HepG2 (cell line): ENCODE measurements around the gene TBX3. TPM values are rescaled to one million over a fixed set of nuclear protein-coding genes. Genes with fewer than 3 reads are reported as not detected.

ENCODE experiments used
- ARHGAP35 ChIP-seq: sonication (generic); formaldehyde crosslinking; IDR thresholded peaks from 2 replicates; pipeline ENCODE4 v1.9.0; 2022; ENCODE audit warnings: mild to moderate bottlenecking, inconsistent platforms, moderate library complexity, missing genetic modification reagents, borderline replicate concordance
- ATF7-NPFF ChIP-seq: sonication (generic); formaldehyde crosslinking; IDR thresholded peaks from 2 replicates; pipeline ENCODE4 v1.8.1; 2023; ENCODE audit warnings: mild to moderate bottlenecking, low read depth, missing genetic modification reagents, moderate library complexity
- BORCS8-MEF2B ChIP-seq: sonication (generic); formaldehyde crosslinking; IDR thresholded peaks from 2 replicates; pipeline ENCODE4 v1.8.0; 2022; ENCODE audit warnings: mild to moderate bottlenecking, missing genetic modification reagents
- HES4 ChIP-seq: sonication (generic); formaldehyde crosslinking; IDR thresholded peaks from 2 replicates; pipeline ENCODE4 v1.9.0; 2021; ENCODE audit warnings: mild to moderate bottlenecking, missing genetic modification reagents, borderline replicate concordance
- HNRNPK ChIP-seq: fragments of 200-400 bp; formaldehyde crosslinking; IDR thresholded peaks from 2 replicates; pipeline ENCODE4 v1.6.1; 2018; ENCODE audit warnings: low read length, low read depth, moderate library complexity, mild to moderate bottlenecking; ENCODE audit not compliant: poor library complexity, severe bottlenecking
- JUND ChIP-seq: sonication (generic); formaldehyde crosslinking; IDR thresholded peaks from 2 replicates; pipeline ENCODE4 v1.8.0; 2022; ENCODE audit warnings: mild to moderate bottlenecking, missing genetic modification reagents
- MEIS1 ChIP-seq: sonication (generic); formaldehyde crosslinking; IDR thresholded peaks from 2 replicates; pipeline ENCODE4 v1.9.0; 2021; ENCODE audit warnings: mild to moderate bottlenecking, missing genetic modification reagents, moderate library complexity, borderline replicate concordance
- RBM22 ChIP-seq: fragments of 200-400 bp; formaldehyde crosslinking; optimal IDR thresholded peaks from 2 replicates; pipeline ENCODE3; 2017; ENCODE audit warnings: mild to moderate bottlenecking, low read length, moderate library complexity
- RNF2 ChIP-seq: fragments of 450-650 bp; conservative IDR thresholded peaks from 2 replicates; pipeline ENCODE4 v1.6.1; 2016; ENCODE audit warnings: low read depth
- SALL2 ChIP-seq: sonication (generic); formaldehyde crosslinking; IDR thresholded peaks from 2 replicates; pipeline ENCODE4 v1.8.1; 2023; ENCODE audit warnings: mild to moderate bottlenecking, missing genetic modification reagents, inconsistent platforms
- SMARCE1 ChIP-seq: fragments of 450-650 bp; IDR thresholded peaks from 2 replicates; pipeline ENCODE4 v1.6.1; 2017; ENCODE audit warnings: borderline replicate concordance
- SMC3 ChIP-seq: IDR thresholded peaks from 2 replicates; pipeline ENCODE4 v1.6.1; 2011; ENCODE audit warnings: low read length, improper control_type of control experiment
- TRIM24 ChIP-seq: sonication (generic); formaldehyde crosslinking; IDR thresholded peaks from 2 replicates; pipeline ENCODE4 v1.8.0; 2022; ENCODE audit warnings: mild to moderate bottlenecking, missing genetic modification reagents
- ZNF230 ChIP-seq: sonication (generic); formaldehyde crosslinking; IDR thresholded peaks from 2 replicates; pipeline ENCODE4 v1.4.0; 2020; ENCODE audit warnings: mild to moderate bottlenecking, missing genetic modification reagents
- ZNF816 ChIP-seq: sonication (generic); formaldehyde crosslinking; IDR thresholded peaks from 2 replicates; pipeline ENCODE4 v1.8.0; 2022; ENCODE audit warnings: missing genetic modification reagents, mild to moderate bottlenecking, borderline replicate concordance
- polyA plus RNA-seq, 8 experiments: library from polyadenylated mRNA; depleted of rRNA in 3 of 8; stranded (reverse) in 7 of 8; unstranded in 1 of 8; fragments of >200 nt; fragmentation: Illumina TruSeq in 4 of 8; extraction: Trizol in 4 of 8; gene quantifications; 2 replicates each; pipeline versions ENCODE4 v1.2.1 to v1.2.3, GENCODE V29; 2011 to 2016; ENCODE audit warnings: low read depth in 4 of 8, missing spikeins in 1 of 8, mixed read lengths in 1 of 8; ENCODE audit not compliant: insufficient read depth in 1 of 8
- total RNA-seq, 5 experiments: library from RNA; depleted of rRNA; stranded (reverse); fragments of >200 nt; fragmentation: Illumina TruSeq; extraction: Trizol; gene quantifications; 2 replicates each; pipeline ENCODE4 v1.2.3, GENCODE V29; 2016; ENCODE audit warnings: low read depth in 1 of 5
- TF ChIP-seq, protein P1 (sequence below): IDR thresholded peaks from 2 replicates; pipeline ENCODE4 v1.6.1; 2016; ENCODE audit warnings: mild to moderate bottlenecking
- TF ChIP-seq, protein P2 (sequence below): sonication (generic); formaldehyde crosslinking; IDR thresholded peaks from 2 replicates; pipeline ENCODE4 v1.4.0; 2020; ENCODE audit warnings: missing genetic modification reagents, borderline replicate concordance
- TF ChIP-seq, protein P3 (sequence below): sonication (generic); formaldehyde crosslinking; IDR thresholded peaks from 2 replicates; pipeline ENCODE4 v1.8.0; 2022; ENCODE audit warnings: missing genetic modification reagents, mild to moderate bottlenecking, borderline replicate concordance
- TF ChIP-seq, protein P4 (sequence below): sonication (generic); formaldehyde crosslinking; IDR thresholded peaks from 2 replicates; pipeline ENCODE4 v1.4.0; 2020; ENCODE audit warnings: missing genetic modification reagents
- TF ChIP-seq, protein P5 (sequence below): sonication (generic); formaldehyde crosslinking; IDR thresholded peaks from 2 replicates; pipeline ENCODE4 v1.4.0; 2020; ENCODE audit warnings: mild to moderate bottlenecking, missing genetic modification reagents

The TBX3 gene
- total and polyA plus RNA-seq, 2 of the 13 experiments (the other 11 are each of a cell fraction or from before 2014, with no cell fraction given): 27.1 to 42.4 TPM

DNA sequence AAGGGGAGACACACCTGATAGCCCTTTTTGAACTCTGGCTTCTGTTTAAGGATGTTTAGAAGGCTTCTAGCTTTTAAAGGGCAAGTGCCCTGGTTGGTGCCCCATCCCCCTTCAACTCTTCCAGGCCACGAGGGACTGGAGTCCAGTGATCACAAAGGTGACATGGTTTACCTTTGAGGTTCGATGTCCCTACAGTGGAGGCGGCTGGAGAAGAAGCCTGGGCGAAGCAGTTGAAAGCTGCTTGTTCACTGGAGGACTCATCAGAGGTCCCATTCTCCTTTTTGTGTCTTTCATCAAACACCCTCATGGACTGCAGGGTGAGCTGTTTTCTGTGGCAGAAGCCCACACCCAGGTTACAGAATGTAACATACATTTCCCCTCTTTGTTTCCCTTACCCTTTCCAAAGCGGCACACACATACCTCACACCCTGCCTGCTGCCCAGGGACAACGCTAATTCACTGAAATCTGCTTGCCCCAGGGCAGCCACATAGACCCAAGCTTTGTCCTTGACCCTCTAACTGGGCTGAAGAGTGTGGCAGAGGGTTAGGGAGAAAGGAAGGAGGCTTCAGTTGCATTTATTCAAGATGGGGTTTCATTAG is 7.7 kb downstream of the TBX3 start (continued):
- TF ChIP-seq, protein P1, sequence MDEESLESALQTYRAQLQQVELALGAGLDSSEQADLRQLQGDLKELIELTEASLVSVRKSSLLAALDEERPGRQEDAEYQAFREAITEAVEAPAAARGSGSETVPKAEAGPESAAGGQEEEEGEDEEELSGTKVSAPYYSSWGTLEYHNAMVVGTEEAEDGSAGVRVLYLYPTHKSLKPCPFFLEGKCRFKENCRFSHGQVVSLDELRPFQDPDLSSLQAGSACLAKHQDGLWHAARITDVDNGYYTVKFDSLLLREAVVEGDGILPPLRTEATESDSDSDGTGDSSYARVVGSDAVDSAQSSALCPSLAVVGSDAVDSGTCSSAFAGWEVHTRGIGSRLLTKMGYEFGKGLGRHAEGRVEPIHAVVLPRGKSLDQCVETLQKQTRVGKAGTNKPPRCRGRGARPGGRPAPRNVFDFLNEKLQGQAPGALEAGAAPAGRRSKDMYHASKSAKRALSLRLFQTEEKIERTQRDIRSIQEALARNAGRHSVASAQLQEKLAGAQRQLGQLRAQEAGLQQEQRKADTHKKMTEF (CRISPR knock-in tag): no peak
- TF ChIP-seq, protein P2, sequence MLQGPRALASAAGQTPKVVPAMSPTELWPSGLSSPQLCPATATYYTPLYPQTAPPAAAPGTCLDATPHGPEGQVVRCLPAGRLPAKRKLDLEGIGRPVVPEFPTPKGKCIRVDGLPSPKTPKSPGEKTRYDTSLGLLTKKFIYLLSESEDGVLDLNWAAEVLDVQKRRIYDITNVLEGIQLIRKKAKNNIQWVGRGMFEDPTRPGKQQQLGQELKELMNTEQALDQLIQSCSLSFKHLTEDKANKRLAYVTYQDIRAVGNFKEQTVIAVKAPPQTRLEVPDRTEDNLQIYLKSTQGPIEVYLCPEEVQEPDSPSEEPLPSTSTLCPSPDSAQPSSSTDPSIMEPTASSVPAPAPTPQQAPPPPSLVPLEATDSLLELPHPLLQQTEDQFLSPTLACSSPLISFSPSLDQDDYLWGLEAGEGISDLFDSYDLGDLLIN: no peak
- TF ChIP-seq SMARCE1 (no peak), SMC3 (no peak), RBM22 (peak; percentile 70), ZNF816 (no peak), BORCS8-MEF2B (CRISPR knock-in tag) (no peak), RNF2 (no peak), ATF7-NPFF (CRISPR knock-in tag) (no peak), MEIS1 (no peak), JUND (no peak), ZNF230 (CRISPR knock-in tag) (no peak), ARHGAP35 (CRISPR knock-in tag) (no peak), HES4 (no peak), HNRNPK (no peak), TRIM24 (CRISPR knock-in tag) (no peak), SALL2 (CRISPR knock-in tag) (no peak)
- TF ChIP-seq, protein P3, sequence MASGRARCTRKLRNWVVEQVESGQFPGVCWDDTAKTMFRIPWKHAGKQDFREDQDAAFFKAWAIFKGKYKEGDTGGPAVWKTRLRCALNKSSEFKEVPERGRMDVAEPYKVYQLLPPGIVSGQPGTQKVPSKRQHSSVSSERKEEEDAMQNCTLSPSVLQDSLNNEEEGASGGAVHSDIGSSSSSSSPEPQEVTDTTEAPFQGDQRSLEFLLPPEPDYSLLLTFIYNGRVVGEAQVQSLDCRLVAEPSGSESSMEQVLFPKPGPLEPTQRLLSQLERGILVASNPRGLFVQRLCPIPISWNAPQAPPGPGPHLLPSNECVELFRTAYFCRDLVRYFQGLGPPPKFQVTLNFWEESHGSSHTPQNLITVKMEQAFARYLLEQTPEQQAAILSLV: no peak
- TF ChIP-seq, protein P4, sequence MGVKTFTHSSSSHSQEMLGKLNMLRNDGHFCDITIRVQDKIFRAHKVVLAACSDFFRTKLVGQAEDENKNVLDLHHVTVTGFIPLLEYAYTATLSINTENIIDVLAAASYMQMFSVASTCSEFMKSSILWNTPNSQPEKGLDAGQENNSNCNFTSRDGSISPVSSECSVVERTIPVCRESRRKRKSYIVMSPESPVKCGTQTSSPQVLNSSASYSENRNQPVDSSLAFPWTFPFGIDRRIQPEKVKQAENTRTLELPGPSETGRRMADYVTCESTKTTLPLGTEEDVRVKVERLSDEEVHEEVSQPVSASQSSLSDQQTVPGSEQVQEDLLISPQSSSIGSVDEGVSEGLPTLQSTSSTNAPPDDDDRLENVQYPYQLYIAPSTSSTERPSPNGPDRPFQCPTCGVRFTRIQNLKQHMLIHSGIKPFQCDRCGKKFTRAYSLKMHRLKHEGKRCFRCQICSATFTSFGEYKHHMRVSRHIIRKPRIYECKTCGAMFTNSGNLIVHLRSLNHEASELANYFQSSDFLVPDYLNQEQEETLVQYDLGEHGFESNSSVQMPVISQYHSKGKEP (CRISPR knock-in tag): no peak
- TF ChIP-seq, protein P5, sequence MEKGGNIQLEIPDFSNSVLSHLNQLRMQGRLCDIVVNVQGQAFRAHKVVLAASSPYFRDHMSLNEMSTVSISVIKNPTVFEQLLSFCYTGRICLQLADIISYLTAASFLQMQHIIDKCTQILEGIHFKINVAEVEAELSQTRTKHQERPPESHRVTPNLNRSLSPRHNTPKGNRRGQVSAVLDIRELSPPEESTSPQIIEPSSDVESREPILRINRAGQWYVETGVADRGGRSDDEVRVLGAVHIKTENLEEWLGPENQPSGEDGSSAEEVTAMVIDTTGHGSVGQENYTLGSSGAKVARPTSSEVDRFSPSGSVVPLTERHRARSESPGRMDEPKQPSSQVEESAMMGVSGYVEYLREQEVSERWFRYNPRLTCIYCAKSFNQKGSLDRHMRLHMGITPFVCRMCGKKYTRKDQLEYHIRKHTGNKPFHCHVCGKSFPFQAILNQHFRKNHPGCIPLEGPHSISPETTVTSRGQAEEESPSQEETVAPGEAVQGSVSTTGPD (CRISPR knock-in tag): no peak
